ENCODE data around the gene FN3K. TPM values are rescaled to one million over a fixed set of nuclear protein-coding genes. Genes with fewer than 3 reads are reported as not detected.

FN3K gene
- total and polyA plus RNA-seq, 2 of the 13 experiments (the other 11 are each of a cell fraction or from before 2014, with no cell fraction given): 3.5 to 12.2 TPM

GRCh38 chr17:82703935-82704865 lies 31.2 kb upstream of the FN3K start (continued):
- TF ChIP-seq FOXO4 (CRISPR knock-in tag; conservative IDR thresholded peaks at IDR 0.05): no peak
- TF ChIP-seq NR2C2 (CRISPR knock-in tag; IDR thresholded peaks at IDR 0.05; ENCODE audit: borderline replicate concordance): peak; percentile 81
- TF ChIP-seq ATF4 (CRISPR knock-in tag; IDR thresholded peaks at IDR 0.05): no peak
- TF ChIP-seq HDAC6 (IDR thresholded peaks at IDR 0.05; ENCODE audit: low read depth, low read length): no peak
- no peak for TF ChIP-seq RFX3 (CRISPR knock-in tag; IDR thresholded peaks at IDR 0.05)
- peak; percentile 59; the same call in 1 of the 2 replicates for TF ChIP-seq SP4 (CRISPR knock-in tag; IDR thresholded peaks at IDR 0.05)
- TF ChIP-seq NCOA1 (CRISPR knock-in tag; IDR thresholded peaks at IDR 0.05): no peak
- TF ChIP-seq ZNF703 (CRISPR knock-in tag; IDR thresholded peaks at IDR 0.05; ENCODE audit: borderline replicate concordance): 0 out of 2 replicates have a peak, but pooled peaks have one; percentile 59
- TF ChIP-seq NR0B2 (CRISPR knock-in tag; IDR thresholded peaks at IDR 0.05): no peak
- TF ChIP-seq FOXJ3 (CRISPR knock-in tag; IDR thresholded peaks at IDR 0.05; ENCODE audit: borderline replicate concordance): no peak
- peak; percentile 36; the same call in 1 of the 2 replicates for TF ChIP-seq KDM5B (CRISPR knock-in tag; IDR thresholded peaks at IDR 0.05; ENCODE audit: borderline replicate concordance)
- no peak for TF ChIP-seq TMF1 (CRISPR knock-in tag; IDR thresholded peaks at IDR 0.05; ENCODE audit: low read depth)
- peak; percentile 61; the same call in 1 of the 2 replicates for TF ChIP-seq ZFP91 (CRISPR knock-in tag; IDR thresholded peaks at IDR 0.05; ENCODE audit: borderline replicate concordance)
- no peak for TF ChIP-seq ELK4 (CRISPR knock-in tag; IDR thresholded peaks at IDR 0.05; ENCODE audit: borderline replicate concordance)
- TF ChIP-seq ZNF235 (CRISPR knock-in tag; IDR thresholded peaks at IDR 0.05; ENCODE audit: borderline replicate concordance): no peak
- no peak for TF ChIP-seq ZBTB46 (CRISPR knock-in tag; IDR thresholded peaks at IDR 0.05; ENCODE audit: borderline replicate concordance)
- 0 out of 2 replicates have a peak, but pooled peaks have one; percentile 7 for TF ChIP-seq MEIS2 (CRISPR knock-in tag; IDR thresholded peaks at IDR 0.05)
- TF ChIP-seq ZNF383 (CRISPR knock-in tag; IDR thresholded peaks at IDR 0.05; ENCODE audit: borderline replicate concordance): no peak
- TF ChIP-seq RBFOX2 (IDR thresholded peaks at IDR 0.05; ENCODE audit: low read depth, low read length): no peak
- TF ChIP-seq MED1 (CRISPR knock-in tag; IDR thresholded peaks at IDR 0.05): no peak
